HEK293 (cell line): ENCODE measurements around the gene CHRM5.

Experiments
- CTCF ChIA-PET: fragments of 350-600 bp; formaldehyde crosslinking; extraction: SDS; loops from one replicate; lab custom pipeline; 2021; ENCODE audit warnings: antibody characterized with exemption; lab: Yijun Ruan, JAX
- POLR2A ChIA-PET: fragments of 300-600 bp; formaldehyde crosslinking; extraction: SDS; loops from one replicate; lab custom pipeline; 2020; ENCODE audit warnings: antibody characterized with exemption, inconsistent platforms; lab: Yijun Ruan, JAX
- H3K27ac ChIP-seq: fragments of 200-500 bp; sonication (Bioruptor generic); 2 replicates; pipeline ENCODE4 v1.5.1; 2014; ENCODE audit warnings: low read depth, low read length, control low read depth, inconsistent platforms; ENCODE audit errors: extremely low read depth
- H3K36me3 ChIP-seq, 2 experiments: fragments of 200-500 bp in 1 of 2; sonication (Bioruptor generic) in 1 of 2; 1 replicate in 1 of 2; 2 replicates in 1 of 2; pipeline ENCODE4 v1.5.1; 2014 to 2017; ENCODE audit warnings: inconsistent platforms in 2 of 2, low read length in 2 of 2; ENCODE audit not compliant: control insufficient read depth in 2 of 2, insufficient read depth in 1 of 2
- H3K4me1 ChIP-seq: fragments of 200-500 bp; sonication (Bioruptor generic); 2 replicates; pipeline ENCODE4 v1.5.1; 2014; ENCODE audit warnings: mild to moderate bottlenecking, low read length, inconsistent platforms; ENCODE audit not compliant: control insufficient read depth, insufficient read depth
- H3K4me3 ChIP-seq: 2 replicates; pipeline ENCODE4 v1.5.1; 2011; ENCODE audit warnings: low read depth, mild to moderate bottlenecking, control low read depth, low read length, moderate library complexity
- H3K9me3 ChIP-seq: fragments of 200-500 bp; sonication (Bioruptor generic); 2 replicates; pipeline ENCODE4 v1.5.1; 2014; ENCODE audit warnings: low read depth, low read length, inconsistent platforms; ENCODE audit not compliant: control insufficient read depth, insufficient read depth
- HOXD13 ChIP-seq: sonication (generic); formaldehyde crosslinking; IDR thresholded peaks from 2 replicates; pipeline ENCODE4 v1.8.0; 2022; ENCODE audit warnings: missing genetic modification reagents, borderline replicate concordance
- SETDB1 ChIP-seq: IDR thresholded peaks from one replicate; pipeline ENCODE4 v1.6.1; 2017; ENCODE audit warnings: mild to moderate bottlenecking, low read length, moderate library complexity, mixed read lengths; ENCODE audit not compliant: insufficient read length
- ZBTB20 ChIP-seq: fragments of 450-650 bp; formaldehyde crosslinking; IDR thresholded peaks from 2 replicates; pipeline ENCODE4 v1.5.1; 2016; ENCODE audit warnings: missing biosample characterization, missing genetic modification characterization
- ZBTB8A ChIP-seq: fragments of 450-650 bp; formaldehyde crosslinking; IDR thresholded peaks from 2 replicates; pipeline ENCODE4 v1.5.1; 2016; ENCODE audit warnings: missing biosample characterization, missing genetic modification characterization
- ZNF114 ChIP-seq: fragments of 450-650 bp; formaldehyde crosslinking; IDR thresholded peaks from 2 replicates; pipeline ENCODE4 v1.5.0; 2017; ENCODE audit warnings: missing biosample characterization, missing genetic modification characterization
- ZNF174 ChIP-seq: fragments of 450-650 bp; formaldehyde crosslinking; IDR thresholded peaks from 2 replicates; pipeline ENCODE4 v1.5.0; 2017; ENCODE audit warnings: missing biosample characterization, mild to moderate bottlenecking, missing genetic modification characterization
- ZNF324 ChIP-seq: fragments of 450-650 bp; formaldehyde crosslinking; IDR thresholded peaks from 2 replicates; pipeline ENCODE4 v1.5.1; 2016; ENCODE audit warnings: missing biosample characterization, missing genetic modification characterization
- ZNF366 ChIP-seq: fragments of 450-650 bp; formaldehyde crosslinking; conservative IDR thresholded peaks from 2 replicates; pipeline ENCODE4 v1.5.1; 2016; ENCODE audit warnings: missing biosample characterization, missing genetic modification characterization
- ZNF391 ChIP-seq: fragments of 450-650 bp; formaldehyde crosslinking; IDR thresholded peaks from 2 replicates; pipeline ENCODE4 v1.5.1; 2016; ENCODE audit warnings: low read depth, missing biosample characterization, missing genetic modification characterization, borderline replicate concordance
- ZNF561 ChIP-seq: fragments of 450-650 bp; IDR thresholded peaks from 2 replicates; pipeline ENCODE4 v1.5.1; 2018; ENCODE audit warnings: missing biosample characterization, missing genetic modification characterization, borderline replicate concordance
- ZNF639 ChIP-seq: fragments of 450-650 bp; formaldehyde crosslinking; IDR thresholded peaks from 2 replicates; pipeline ENCODE4 v1.5.1; 2016; ENCODE audit warnings: missing biosample characterization, missing genetic modification characterization
- ZNF777 ChIP-seq: fragments of 450-650 bp; formaldehyde crosslinking; IDR thresholded peaks from 2 replicates; pipeline ENCODE4 v1.5.1; 2017; ENCODE audit warnings: missing biosample characterization, missing genetic modification characterization, borderline replicate concordance
- TF ChIP-seq, protein P1 (sequence below): fragments of 450-650 bp; formaldehyde crosslinking; conservative IDR thresholded peaks from 2 replicates; pipeline ENCODE4 v1.5.1; 2016; ENCODE audit warnings: low read depth, missing biosample characterization, missing genetic modification characterization

The CHRM5 gene

DNA sequence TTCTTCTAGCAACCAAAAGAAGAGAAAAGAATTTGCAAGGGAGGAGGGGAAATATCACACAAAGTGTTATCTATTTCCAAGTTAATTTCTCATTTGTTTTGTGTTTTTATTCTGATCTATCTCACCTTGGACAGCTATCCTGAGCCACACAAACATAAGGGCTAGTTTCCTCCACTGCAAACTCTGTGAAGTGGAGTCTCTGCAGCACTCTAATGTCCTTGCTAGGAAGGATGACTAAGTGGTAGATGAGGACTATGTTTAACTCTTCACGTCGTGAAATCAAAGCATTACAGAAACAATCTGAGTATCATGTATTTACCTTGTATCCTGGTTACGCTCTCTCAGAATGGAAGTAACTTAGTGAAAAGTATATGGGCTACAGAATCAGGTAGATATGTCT is 33.9 kb upstream of the CHRM5 start (continued):
- no peak for TF ChIP-seq ZNF391 (tag by site-specific recombination)
- TF ChIP-seq, protein P1, sequence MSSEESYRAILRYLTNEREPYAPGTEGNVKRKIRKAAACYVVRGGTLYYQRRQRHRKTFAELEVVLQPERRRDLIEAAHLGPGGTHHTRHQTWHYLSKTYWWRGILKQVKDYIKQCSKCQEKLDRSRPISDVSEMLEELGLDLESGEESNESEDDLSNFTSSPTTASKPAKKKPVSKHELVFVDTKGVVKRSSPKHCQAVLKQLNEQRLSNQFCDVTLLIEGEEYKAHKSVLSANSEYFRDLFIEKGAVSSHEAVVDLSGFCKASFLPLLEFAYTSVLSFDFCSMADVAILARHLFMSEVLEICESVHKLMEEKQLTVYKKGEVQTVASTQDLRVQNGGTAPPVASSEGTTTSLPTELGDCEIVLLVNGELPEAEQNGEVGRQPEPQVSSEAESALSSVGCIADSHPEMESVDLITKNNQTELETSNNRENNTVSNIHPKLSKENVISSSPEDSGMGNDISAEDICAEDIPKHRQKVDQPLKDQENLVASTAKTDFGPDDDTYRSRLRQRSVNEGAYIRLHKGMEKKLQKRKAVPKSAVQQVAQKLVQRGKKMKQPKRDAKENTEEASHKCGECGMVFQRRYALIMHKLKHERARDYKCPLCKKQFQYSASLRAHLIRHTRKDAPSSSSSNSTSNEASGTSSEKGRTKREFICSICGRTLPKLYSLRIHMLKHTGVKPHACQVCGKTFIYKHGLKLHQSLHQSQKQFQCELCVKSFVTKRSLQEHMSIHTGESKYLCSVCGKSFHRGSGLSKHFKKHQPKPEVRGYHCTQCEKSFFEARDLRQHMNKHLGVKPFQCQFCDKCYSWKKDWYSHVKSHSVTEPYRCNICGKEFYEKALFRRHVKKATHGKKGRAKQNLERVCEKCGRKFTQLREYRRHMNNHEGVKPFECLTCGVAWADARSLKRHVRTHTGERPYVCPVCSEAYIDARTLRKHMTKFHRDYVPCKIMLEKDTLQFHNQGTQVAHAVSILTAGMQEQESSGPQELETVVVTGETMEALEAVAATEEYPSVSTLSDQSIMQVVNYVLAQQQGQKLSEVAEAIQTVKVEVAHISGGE (tag by site-specific recombination), result no peak
- no peak for TF ChIP-seq ZBTB20

- no peaks in the 10 kb centered on the region for H3K36me3 ChIP-seq
- no peak for TF ChIP-seq ZNF114 (tag by site-specific recombination)
- no peak for TF ChIP-seq ZBTB8A (tag by site-specific recombination)
- no peak for TF ChIP-seq ZNF561
- no peak for TF ChIP-seq ZNF639 (tag by site-specific recombination)
- TF ChIP-seq ZNF366, result no peak
- no peak for TF ChIP-seq HOXD13 (CRISPR knock-in tag)
- no peak for TF ChIP-seq SETDB1
- CTCF ChIA-PET, result no interaction called here
- no peak overlapping the region for H3K4me3 ChIP-seq
- POLR2A ChIA-PET, result no interaction called here
- no peaks in the 10 kb centered on the region for H3K4me1 ChIP-seq
- H3K27ac ChIP-seq, result no peak overlapping the region
- no peaks in the 10 kb centered on the region for H3K9me3 ChIP-seq
Measured at GRCh38 chr15:33934921-33935320, 33.4 kb upstream of the CHRM5 start.

DNA sequence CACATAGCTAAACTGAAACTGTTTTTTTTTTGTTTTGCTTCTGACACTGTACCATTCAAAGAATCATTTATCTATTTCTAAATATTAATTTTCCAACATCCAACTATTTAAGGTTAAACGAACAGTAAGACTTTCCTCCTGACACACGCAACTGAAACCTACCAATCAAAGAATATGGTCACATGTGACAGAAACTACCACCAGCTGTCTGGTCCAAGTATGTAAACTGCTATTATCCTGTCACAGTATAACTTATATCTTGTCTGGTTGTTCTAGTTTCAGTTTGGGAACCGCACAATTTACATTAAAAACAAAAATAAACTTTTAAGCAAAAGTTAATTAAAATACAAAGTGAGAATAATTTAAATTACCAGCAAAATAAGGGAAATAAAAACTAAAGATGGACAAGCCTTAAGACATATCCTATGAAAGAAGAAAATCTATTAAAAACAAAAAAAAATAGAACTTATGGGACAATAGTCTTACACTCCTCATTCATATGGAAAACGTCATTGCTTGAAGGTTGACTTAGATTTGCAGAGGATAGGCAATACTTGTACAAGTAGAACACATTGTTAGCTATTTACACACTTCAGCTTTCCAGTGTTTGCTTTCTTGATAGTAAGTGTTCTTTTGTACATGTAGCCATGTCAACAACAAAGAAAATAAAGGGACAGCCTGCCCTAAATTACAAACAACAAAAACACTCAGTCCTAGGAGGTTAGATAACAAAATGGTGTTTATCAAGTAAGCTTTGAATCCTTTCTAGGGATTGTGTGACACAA is 26.8 kb upstream of the CHRM5 start:
- POLR2A ChIA-PET, result no interaction called here
- Histone ChIP-seq H3K27ac (no peak overlapping the region), H3K4me3 (no peak overlapping the region), H3K9me3 (no peaks in the 10 kb centered on the region), H3K36me3 (no peaks in the 10 kb centered on the region), H3K4me1 (no peaks in the 10 kb centered on the region)
- CTCF ChIA-PET, result interaction anchor here (0.5 to 0.6 kb wide), 2 partner anchors 359 to 719 kb away, joined by 3 read pairs; no protein-coding TSS in a partner anchor
- TF ChIP-seq ZNF174 (tag by site-specific recombination) (no peak), ZNF324 (no peak)

GRCh38 chr15:33946152-33946551 is 22.1 kb upstream of the CHRM5 start:
- Histone ChIP-seq H3K27ac (no peak overlapping the region), H3K4me3 (no peak overlapping the region), H3K36me3 (no peaks in the 10 kb centered on the region), H3K9me3 (no peaks in the 10 kb centered on the region), H3K4me1 (no peaks in the 10 kb centered on the region)
- POLR2A ChIA-PET, result no interaction called here
- CTCF ChIA-PET, result no interaction called here
- TF ChIP-seq ZNF777 (tag by site-specific recombination), result no peak
